Activated T-helper 17 cell treated with anti-CD3 and anti-CD28 coated beads, Interleukin-2, amount 50 U/mL, for 72 hours (primary cell): ENCODE data around the gene ELF2. TPM values are rescaled to one million over a fixed set of nuclear protein-coding genes. Genes with fewer than 3 reads are reported as not detected.
"Not testable (repeated sequence)": the region's sequence is repeated elsewhere in the genome, so short reads cannot be mapped to it uniquely, and the experiment has no call there.

ENCODE experiments used
- ATAC-seq: fragments of 150-1000 bp; cut with Tn5 transposase; replicated peaks from 2 replicates; pipeline ENCODE4 v1.10.0; 2021; ENCODE audit warnings: mild to moderate bottlenecking, moderate library complexity
- H3K27ac Mint-ChIP-seq: one replicate; pipeline ENCODE4 v1.8.0; 2022; ENCODE audit warnings: mixed read lengths
- H3K27me3 Mint-ChIP-seq: one replicate; pipeline ENCODE4 v1.8.0; 2022; ENCODE audit warnings: mixed read lengths
- H3K36me3 Mint-ChIP-seq: one replicate; pipeline ENCODE4 v1.8.0; 2022; ENCODE audit warnings: low read depth, mild to moderate bottlenecking, mixed read lengths
- H3K4me1 Mint-ChIP-seq: one replicate; pipeline ENCODE4 v1.8.0; 2022; ENCODE audit warnings: mixed read lengths
- H3K4me3 Mint-ChIP-seq: one replicate; pipeline ENCODE4 v1.8.0; 2022; ENCODE audit warnings: mild to moderate bottlenecking, mixed read lengths
- H3K9me3 Mint-ChIP-seq: one replicate; pipeline ENCODE4 v1.8.0; 2022; ENCODE audit warnings: mixed read lengths
- total RNA-seq, 2 donors: library from RNA; stranded (reverse); gene quantifications; one replicate each; pipeline ENCODE4 v1.2.3, GENCODE V29; 2022

ELF2 gene
- total RNA-seq, 2 donors from 2014 or later, result 29.7 to 35.2 TPM

DNA sequence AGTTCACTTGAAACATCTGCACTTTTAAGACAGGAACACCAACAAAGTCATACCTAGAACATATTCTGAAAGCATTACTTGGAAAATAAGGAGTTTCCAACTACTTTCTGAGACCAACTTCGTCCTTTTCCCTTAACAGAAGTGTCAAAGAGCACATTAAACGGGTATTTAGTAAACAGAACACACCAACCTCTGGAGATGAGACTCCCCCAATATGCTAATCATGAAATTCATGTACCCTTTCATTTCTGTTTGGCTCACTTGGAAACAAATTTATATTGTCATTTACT is 92.3 kb downstream of the ELF2 start:
- Mint-ChIP-seq H3K4me3 (peak overlapping the region; percentile 87), H3K27me3 (no peaks in the 10 kb centered on the region), H3K27ac (peak overlapping the region; percentile 97), H3K36me3 (peaks cover 39% of the 10 kb centered on the region), H3K4me1 (peaks cover 14% of the 10 kb centered on the region), H3K9me3 (no peaks in the 10 kb centered on the region)
- no peak for ATAC-seq

DNA sequence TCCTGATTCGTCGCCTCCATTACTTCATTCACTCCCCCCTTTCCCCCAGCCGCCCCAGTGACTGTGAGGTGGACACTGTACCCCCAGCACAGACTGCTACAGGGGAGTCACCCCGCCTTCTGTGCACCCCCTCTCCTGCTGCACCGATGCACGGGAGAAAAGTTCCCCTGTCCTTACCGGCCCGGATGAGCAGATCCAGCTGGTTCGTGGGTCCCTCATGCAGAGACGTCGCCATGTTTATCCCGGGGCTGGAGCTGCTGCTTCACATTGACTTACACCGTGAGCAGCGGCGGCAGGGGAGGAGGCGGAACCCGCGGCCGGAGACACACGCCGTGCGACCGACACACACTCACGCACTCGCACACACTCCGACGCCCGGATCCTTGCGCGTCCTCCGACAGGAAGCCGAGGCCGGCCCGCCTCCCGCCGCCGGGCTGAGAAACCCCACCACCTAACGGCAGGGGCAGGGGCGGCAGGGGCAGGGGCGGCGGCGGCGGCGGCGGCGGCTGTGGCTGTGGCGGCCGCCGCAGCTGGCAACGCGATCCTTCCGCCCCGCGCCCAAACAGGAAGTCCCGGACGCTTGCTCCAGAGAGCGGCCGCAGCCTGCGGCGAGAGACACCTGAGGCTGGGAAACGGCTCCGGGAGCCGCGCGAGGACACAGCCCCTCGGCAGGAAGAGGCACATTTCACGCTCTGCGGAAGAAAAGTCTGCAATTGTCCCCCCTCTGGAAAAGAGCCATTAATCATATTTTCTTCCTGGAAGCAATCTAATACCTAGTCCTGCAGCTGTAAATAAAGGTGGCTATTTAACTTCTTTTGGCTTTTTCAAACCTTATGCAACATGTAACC is 92.8 kb downstream of the ELF2 start:
- ATAC-seq, result peak; percentile 54
- Mint-ChIP-seq H3K9me3 (no peaks in the 10 kb centered on the region), H3K27ac (peak overlapping the region; percentile 97), H3K27me3 (no peaks in the 10 kb centered on the region), H3K36me3 (peaks cover 44% of the 10 kb centered on the region), H3K4me3 (peak overlapping the region; percentile 87), H3K4me1 (peaks cover 14% of the 10 kb centered on the region)

DNA sequence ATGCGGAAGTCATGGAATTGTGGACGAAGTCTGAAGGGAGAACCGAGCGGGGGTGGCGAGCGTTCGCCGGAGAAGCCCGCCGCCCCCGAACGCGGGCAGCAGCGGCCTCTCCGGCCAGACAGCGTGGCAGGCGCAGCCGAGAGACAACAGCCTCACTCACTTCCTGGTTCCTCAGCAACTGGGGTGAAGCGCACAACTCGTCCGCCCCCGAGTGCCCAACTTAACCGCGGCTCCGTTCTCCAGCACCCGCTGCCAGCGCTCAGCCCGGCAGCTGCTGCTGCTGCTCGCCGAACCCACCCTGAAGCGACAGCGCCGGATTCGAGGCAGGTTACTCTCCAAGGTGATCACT is 93.4 kb downstream of the ELF2 start:
- peak; percentile 54 for ATAC-seq
- Mint-ChIP-seq H3K4me1 (peaks cover 14% of the 10 kb centered on the region), H3K9me3 (no peaks in the 10 kb centered on the region)

GRCh38 chr4:139082750-139083606 is 94.0 kb downstream of the ELF2 start:
- Mint-ChIP-seq H3K27ac (peak overlapping the region; percentile 97), H3K4me1 (peaks cover 14% of the 10 kb centered on the region), H3K4me3 (peak overlapping the region; percentile 87), H3K27me3 (no peaks in the 10 kb centered on the region), H3K36me3 (peaks cover 45% of the 10 kb centered on the region), H3K9me3 (no peaks in the 10 kb centered on the region)
- ATAC-seq, result peak; percentile 91

More for the DNA sequence above, 93.4 kb downstream of the ELF2 start:
- Mint-ChIP-seq H3K27ac (peak overlapping the region; percentile 97), H3K4me3 (peak overlapping the region; percentile 87), H3K27me3 (no peaks in the 10 kb centered on the region), H3K36me3 (peaks cover 45% of the 10 kb centered on the region)

GRCh38 chr4:139078926-139079325 is 98.1 kb downstream of the ELF2 start:
- H3K4me1 Mint-ChIP-seq, result peaks cover 13% of the 10 kb centered on the region
- no peaks in the 10 kb centered on the region for H3K9me3 Mint-ChIP-seq
- peaks cover 55% of the 10 kb centered on the region for H3K36me3 Mint-ChIP-seq
- ATAC-seq, result no peak
- H3K27ac Mint-ChIP-seq, result no peak overlapping the region
- no peak overlapping the region for H3K4me3 Mint-ChIP-seq
- no peaks in the 10 kb centered on the region for H3K27me3 Mint-ChIP-seq

DNA sequence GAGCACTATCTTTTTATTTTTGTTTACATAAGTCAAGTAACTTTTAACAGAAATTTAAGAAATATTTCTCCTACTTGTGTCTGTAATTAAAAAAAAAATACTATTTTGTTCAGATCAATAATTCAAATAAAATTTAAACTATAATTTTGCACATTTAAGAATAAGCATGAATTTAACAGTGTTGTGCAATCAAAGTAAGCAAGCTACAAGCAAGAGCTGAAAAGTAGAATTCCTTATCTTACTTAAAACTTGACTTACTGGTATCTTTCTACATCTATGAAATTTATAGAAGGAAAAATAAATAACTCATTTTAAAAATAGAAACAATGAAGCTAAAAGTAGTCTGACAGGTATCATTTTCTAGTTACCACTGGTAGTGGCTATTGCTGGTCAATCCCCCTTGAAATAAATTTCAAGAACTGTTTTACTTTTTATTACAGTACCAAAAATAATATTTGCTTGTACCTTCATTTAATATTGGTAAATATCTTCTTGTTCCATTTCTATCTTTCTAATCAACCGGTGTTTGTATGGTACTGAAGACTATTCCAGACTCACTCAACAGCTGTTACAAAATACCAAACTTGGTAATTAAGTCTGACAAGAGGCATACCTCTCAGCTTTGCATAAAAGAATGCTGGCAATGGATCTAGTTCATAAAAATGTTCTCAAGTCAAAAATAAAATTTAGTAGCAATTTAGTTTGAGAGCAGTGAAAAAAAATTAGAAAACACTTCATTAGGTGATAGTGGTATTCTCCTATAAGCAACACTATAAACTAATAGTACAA is 99.3 kb downstream of the ELF2 start:
- Mint-ChIP-seq H3K4me3 (no peak overlapping the region), H3K4me1 (peaks cover 13% of the 10 kb centered on the region), H3K36me3 (peaks cover 54% of the 10 kb centered on the region), H3K9me3 (no peaks in the 10 kb centered on the region), H3K27me3 (no peaks in the 10 kb centered on the region), H3K27ac (no peak overlapping the region)
- no peak for ATAC-seq

GRCh38 chr4:139076016-139076744 is 100.8 kb downstream of the ELF2 start:
- peaks cover 8% of the 10 kb centered on the region for H3K4me1 Mint-ChIP-seq

DNA sequence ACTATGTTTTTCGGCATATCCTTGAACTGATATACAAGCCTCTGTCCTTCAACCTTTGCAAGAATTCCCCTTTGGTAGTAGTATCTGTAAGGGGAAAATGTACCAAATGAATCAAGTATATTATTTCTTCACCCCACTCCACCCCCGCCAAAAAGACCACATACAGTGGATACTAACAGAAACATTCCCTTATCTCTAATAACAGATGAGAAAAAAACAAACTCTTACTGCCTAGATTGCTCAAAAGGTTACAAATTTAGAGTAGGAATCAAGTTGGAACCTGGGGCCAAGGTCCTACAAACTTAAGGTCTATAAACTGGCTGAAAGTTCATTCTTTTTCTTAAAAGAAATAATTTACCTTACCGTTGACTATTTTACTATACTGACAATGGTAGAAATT is 116.4 kb downstream of the ELF2 start:
- Mint-ChIP-seq H3K4me3 (no peak overlapping the region), H3K27me3 (no peaks in the 10 kb centered on the region), H3K36me3 (peaks cover 97% of the 10 kb centered on the region), H3K9me3 (no peaks in the 10 kb centered on the region), H3K27ac (no peak overlapping the region), H3K4me1 (peaks cover 10% of the 10 kb centered on the region)
- ATAC-seq, result no peak

More at GRCh38 chr4:139076016-139076744, 100.8 kb downstream of the ELF2 start:
- no peak overlapping the region for H3K27ac Mint-ChIP-seq
- no peaks in the 10 kb centered on the region for H3K27me3 Mint-ChIP-seq
- no peak for ATAC-seq
- peaks cover 54% of the 10 kb centered on the region for H3K36me3 Mint-ChIP-seq
- no peak overlapping the region for H3K4me3 Mint-ChIP-seq
- H3K9me3 Mint-ChIP-seq, result no peaks in the 10 kb centered on the region

GRCh38 chr4:139059026-139059425 is 118.0 kb downstream of the ELF2 start:
- H3K4me3 Mint-ChIP-seq, ATAC-seq, H3K27me3 Mint-ChIP-seq, H3K9me3 Mint-ChIP-seq, H3K27ac Mint-ChIP-seq: not testable (repeated sequence)
- Mint-ChIP-seq H3K4me1 (peaks cover 23% of the 10 kb centered on the region), H3K36me3 (peaks cover 97% of the 10 kb centered on the region)

DNA sequence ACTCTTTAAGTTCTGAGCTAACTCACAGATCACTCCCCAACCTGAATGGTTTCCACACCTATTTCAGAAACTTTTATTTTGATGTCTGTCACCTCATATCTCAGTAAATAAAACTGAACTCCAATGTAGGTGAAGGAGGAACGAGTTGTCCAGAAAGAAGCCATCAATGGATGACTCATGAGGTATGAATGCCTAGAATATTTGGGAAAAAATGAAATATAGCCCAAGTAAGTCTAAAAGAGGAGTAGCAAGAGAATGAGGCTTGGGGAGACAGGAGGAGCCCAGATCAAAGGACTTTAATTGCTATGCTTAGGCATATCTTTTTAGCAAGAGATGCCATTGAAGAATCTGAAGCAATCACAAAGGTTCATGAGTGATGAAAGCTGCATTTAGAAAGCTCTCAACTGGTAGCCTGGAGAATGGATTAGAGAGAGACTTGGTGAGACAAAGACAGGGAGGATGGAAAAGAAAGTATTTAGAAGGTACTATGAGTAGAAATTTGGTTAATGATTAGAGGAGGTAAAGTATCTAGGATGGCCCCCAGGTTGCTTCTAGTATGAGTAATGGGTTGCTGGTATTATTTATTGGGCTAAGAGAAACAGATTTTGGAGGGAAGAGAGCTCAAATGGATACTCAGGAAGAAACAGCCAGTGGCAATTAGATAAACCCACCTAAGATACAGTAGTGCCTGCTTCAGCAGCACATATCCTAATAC is 122.1 kb downstream of the ELF2 start:
- no peak for ATAC-seq
- Mint-ChIP-seq H3K27ac (peak overlapping the region; percentile 86), H3K4me1 (peaks cover 23% of the 10 kb centered on the region), H3K36me3 (peaks cover 82% of the 10 kb centered on the region), H3K9me3 (no peaks in the 10 kb centered on the region), H3K4me3 (no peak overlapping the region), H3K27me3 (no peaks in the 10 kb centered on the region)

- no peak for ATAC-seq
- H3K27me3 Mint-ChIP-seq, result no peaks in the 10 kb centered on the region
- peaks cover 20% of the 10 kb centered on the region for H3K4me1 Mint-ChIP-seq
- H3K9me3 Mint-ChIP-seq, result no peaks in the 10 kb centered on the region
- H3K27ac Mint-ChIP-seq, result no peak overlapping the region
- H3K36me3 Mint-ChIP-seq, result peaks cover 82% of the 10 kb centered on the region
- H3K4me3 Mint-ChIP-seq, result no peak overlapping the region
Measured at GRCh38 chr4:139053909-139054308, 123.1 kb downstream of the ELF2 start.

DNA sequence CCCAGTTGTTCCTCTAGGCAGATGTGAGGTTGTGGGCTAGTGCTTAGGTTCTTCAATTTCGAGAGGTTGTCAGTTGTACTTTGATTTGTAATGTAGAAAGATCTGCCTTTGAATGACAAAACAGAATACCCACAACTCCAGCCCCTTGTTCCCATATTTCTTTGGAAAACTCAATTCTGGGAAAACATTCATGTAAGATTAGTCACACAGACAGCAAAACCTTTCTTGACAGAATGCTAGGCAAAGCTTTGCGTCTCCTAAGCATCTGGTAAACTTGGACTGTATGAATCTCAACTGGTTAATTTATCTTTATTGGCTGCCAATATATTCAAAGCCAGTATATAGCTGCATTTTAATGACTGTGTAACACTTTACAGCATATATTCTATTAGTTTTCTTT is 126.6 kb downstream of the ELF2 start:
- H3K9me3 Mint-ChIP-seq, result no peaks in the 10 kb centered on the region
- no peaks in the 10 kb centered on the region for H3K27me3 Mint-ChIP-seq
- no peak overlapping the region for H3K27ac Mint-ChIP-seq
- no peak for ATAC-seq
- no peak overlapping the region for H3K4me3 Mint-ChIP-seq
- H3K4me1 Mint-ChIP-seq, result peaks cover 17% of the 10 kb centered on the region
- peaks cover 83% of the 10 kb centered on the region for H3K36me3 Mint-ChIP-seq

DNA sequence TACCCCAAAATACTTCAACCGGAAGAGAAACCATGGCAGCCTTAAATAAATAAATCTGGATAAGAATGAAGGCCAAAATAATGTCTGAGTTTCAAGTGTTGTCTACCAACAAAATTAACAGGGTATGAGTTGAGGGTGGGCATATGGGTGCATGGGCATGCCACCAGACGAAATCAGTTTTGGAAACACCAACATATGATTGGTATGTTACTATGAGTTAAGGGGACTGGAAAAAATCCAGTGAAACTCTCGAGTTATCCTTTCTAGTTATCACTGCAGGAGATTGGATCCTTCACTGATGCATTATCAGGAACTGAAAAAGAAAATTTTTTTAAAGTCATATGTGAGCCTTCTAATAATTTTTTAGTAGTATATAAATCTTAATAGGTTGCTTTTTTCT is 129.0 kb downstream of the ELF2 start:
- Mint-ChIP-seq H3K9me3 (no peaks in the 10 kb centered on the region), H3K27ac (peak overlapping the region; percentile 32), H3K36me3 (peaks cover 88% of the 10 kb centered on the region), H3K4me1 (peaks cover 6% of the 10 kb centered on the region), H3K27me3 (no peaks in the 10 kb centered on the region), H3K4me3 (no peak overlapping the region)
- no peak for ATAC-seq
